IMR-90 (cell line): ENCODE results near the gene GNAS. TPM values are rescaled to one million over a fixed set of nuclear protein-coding genes. Genes with fewer than 3 reads are reported as not detected.

Experiments
- ATAC-seq: fragments of 200-7000 bp; cut with Tn5 transposase; 2 replicates; pipeline ENCODE4 v1.9.1; 2020; ENCODE audit warnings: low read depth, mild to moderate bottlenecking, moderate library complexity
- BruUV-seq: library from RNA; stranded (reverse); fragments of 400-500 nt; replicated peaks from 2 replicates; lab custom pipeline; 2021; lab: Mats Ljungman, UMichigan
- CTCF ChIA-PET: fragments of 300-600 bp; formaldehyde crosslinking; extraction: SDS; loops from one replicate; lab custom pipeline; 2021; ENCODE audit warnings: antibody characterized with exemption; lab: Yijun Ruan, JAX
- POLR2A ChIA-PET: fragments of 300-600 bp; sonication (Branson Sonifier 250); formaldehyde crosslinking; loops from one replicate; lab custom pipeline; 2022; ENCODE audit warnings: antibody characterized with exemption; ENCODE audit not compliant: unreplicated experiment; lab: Charles Lee
- DNase-seq: peaks from one replicate; pipeline ENCODE4 v3.0.0; 2013
- H2AFZ ChIP-seq: replicated peaks from 2 replicates; pipeline ENCODE3; 2013; ENCODE audit warnings: low read length, mild to moderate bottlenecking; ENCODE audit not compliant: poor library complexity
- H2AK5ac ChIP-seq: 2 replicates; pipeline ENCODE4 v1.6.1; 2013; ENCODE audit warnings: low read depth, low read length, inconsistent platforms
- H2AK9ac ChIP-seq: replicated peaks from 2 replicates; pipeline ENCODE3; 2013; ENCODE audit warnings: mild to moderate bottlenecking, low read depth, low read length, moderate library complexity; ENCODE audit not compliant: poor library complexity
- H2BK120ac ChIP-seq: 2 replicates; pipeline ENCODE4 v1.6.1; 2013; ENCODE audit warnings: low read depth, low read length, inconsistent platforms
- H2BK15ac ChIP-seq: 3 replicates; pipeline ENCODE4 v1.6.1; 2013; ENCODE audit warnings: low read depth, low read length, inconsistent platforms
- H2BK20ac ChIP-seq: 2 replicates; pipeline ENCODE4 v1.6.1; 2013; ENCODE audit warnings: low read depth, mild to moderate bottlenecking, inconsistent platforms, low read length, moderate library complexity
- H2BK5ac ChIP-seq: 2 replicates; pipeline ENCODE4 v1.6.1; 2013; ENCODE audit warnings: mild to moderate bottlenecking, low read depth, low read length, inconsistent platforms; ENCODE audit not compliant: poor library complexity, severe bottlenecking
- H3K14ac ChIP-seq: replicated peaks from 2 replicates; pipeline ENCODE4 v1.6.1; 2013; ENCODE audit warnings: low read depth, low read length, inconsistent platforms
- H3K18ac ChIP-seq: 2 replicates; pipeline ENCODE4 v1.6.1; 2013; ENCODE audit warnings: low read depth, low read length, control low read depth
- H3K23ac ChIP-seq: 2 replicates; pipeline ENCODE4 v1.6.1; 2013; ENCODE audit warnings: low read depth, low read length, inconsistent platforms
- H3K27ac ChIP-seq: 2 replicates; pipeline ENCODE4 v1.5.1; 2013; ENCODE audit warnings: mild to moderate bottlenecking, control low read depth, low read length; ENCODE audit not compliant: insufficient read depth
- H3K27me3 ChIP-seq: 2 replicates; pipeline ENCODE4 v1.6.1; 2013; ENCODE audit warnings: low read length; ENCODE audit not compliant: control insufficient read depth, insufficient read depth
- H3K36me3 ChIP-seq: 2 replicates; pipeline ENCODE4 v1.6.1; 2013; ENCODE audit warnings: low read length, mixed read lengths; ENCODE audit not compliant: control insufficient read depth, insufficient read depth
- H3K4ac ChIP-seq: 2 replicates; pipeline ENCODE4 v1.6.1; 2013; ENCODE audit warnings: low read depth, low read length, inconsistent platforms
- H3K4me1 ChIP-seq: 2 replicates; pipeline ENCODE4 v1.6.1; 2013; ENCODE audit warnings: low read length, mixed read lengths; ENCODE audit not compliant: control insufficient read depth, insufficient read depth
- H3K4me2 ChIP-seq: 2 replicates; pipeline ENCODE4 v1.6.1; 2013; ENCODE audit warnings: low read depth, mild to moderate bottlenecking, control low read depth, low read length, moderate library complexity
- H3K4me3 ChIP-seq: 2 replicates; pipeline ENCODE4 v1.5.1; 2013; ENCODE audit warnings: low read depth, mild to moderate bottlenecking, control low read depth, low read length, moderate library complexity; ENCODE audit not compliant: insufficient read depth
- H3K56ac ChIP-seq: 2 replicates; pipeline ENCODE4 v1.6.1; 2013; ENCODE audit warnings: low read length, inconsistent platforms; ENCODE audit not compliant: insufficient read depth; ENCODE audit errors: extremely low read depth
- H3K79me1 ChIP-seq, 2 experiments: 2 replicates each; pipeline ENCODE4 v1.6.1; 2013; ENCODE audit warnings: low read length in 2 of 2, inconsistent platforms in 1 of 2, low read depth in 1 of 2
- H3K9ac ChIP-seq: 2 replicates; pipeline ENCODE4 v1.6.1; 2013; ENCODE audit warnings: low read depth, low read length, control low read depth
- H3K9me1 ChIP-seq: 2 replicates; pipeline ENCODE4 v1.6.1; 2013; ENCODE audit warnings: low read length, inconsistent platforms; ENCODE audit not compliant: insufficient read depth
- H3K9me3 ChIP-seq: 2 replicates; pipeline ENCODE4 v1.6.1; 2013; ENCODE audit warnings: low read length; ENCODE audit not compliant: control insufficient read depth, insufficient read depth
- H4K20me1 ChIP-seq: 2 replicates; pipeline ENCODE4 v1.6.1; 2013; ENCODE audit warnings: low read length, inconsistent platforms; ENCODE audit not compliant: insufficient read depth
- H4K5ac ChIP-seq: 2 replicates; pipeline ENCODE4 v1.6.1; 2013; ENCODE audit warnings: mild to moderate bottlenecking, low read depth, low read length, control low read depth
- H4K8ac ChIP-seq, 2 experiments: 2 replicates each; pipeline ENCODE4 v1.6.1; 2013; ENCODE audit warnings: low read depth in 2 of 2, low read length in 2 of 2, control low read depth in 1 of 2, inconsistent platforms in 1 of 2
- H4K91ac ChIP-seq: 2 replicates; pipeline ENCODE4 v1.6.1; 2013; ENCODE audit warnings: low read depth, low read length, inconsistent platforms; ENCODE audit not compliant: insufficient read depth
- CHD1 ChIP-seq: IDR thresholded peaks from 2 replicates; pipeline ENCODE4 v1.6.1; 2012; ENCODE audit warnings: low read depth, low read length, improper control_type of control experiment
- FOS ChIP-seq: fragments of 150-350 bp; IDR thresholded peaks from 2 replicates; pipeline ENCODE4 v1.6.1; 2016; ENCODE audit warnings: low read depth, low read length
- MAZ ChIP-seq: IDR thresholded peaks from 2 replicates; pipeline ENCODE4 v1.6.1; 2012; ENCODE audit warnings: low read depth, mild to moderate bottlenecking, low read length, improper control_type of control experiment, moderate library complexity, borderline replicate concordance
- POLR2A ChIP-seq: IDR thresholded peaks from 2 replicates; pipeline ENCODE4 v1.6.1; 2012; ENCODE audit warnings: mild to moderate bottlenecking, low read depth, low read length
- RAD21 ChIP-seq: IDR thresholded peaks from 2 replicates; pipeline ENCODE4 v1.6.1; 2012; ENCODE audit warnings: low read length, improper control_type of control experiment
- RFX5 ChIP-seq: IDR thresholded peaks from 2 replicates; pipeline ENCODE4 v1.8.0; 2012; ENCODE audit warnings: low read depth, mild to moderate bottlenecking, low read length, moderate library complexity
- SMC3 ChIP-seq: fragments of 150-350 bp; IDR thresholded peaks from 2 replicates; pipeline ENCODE4 v1.6.1; 2016; ENCODE audit warnings: low read depth, mild to moderate bottlenecking, antibody characterized with exemption, low read length, moderate library complexity
- USF2 ChIP-seq: fragments of 150-350 bp; IDR thresholded peaks from 2 replicates; pipeline ENCODE4 v1.6.1; 2017; ENCODE audit warnings: mild to moderate bottlenecking, antibody characterized with exemption, low read length, low read depth
- whole genome bisulfite sequencing, 2 experiments: methylation state at CpG; one replicate each; pipeline versions ENCODE4 v1.1.5 to v1.1.7; 2013; ENCODE audit warnings: missing lambda C conversion rate in 2 of 2; ENCODE audit not compliant: insufficient read length in 1 of 2; ENCODE audit errors: extremely low coverage in 2 of 2; 5-methylcytosine and 5-hydroxymethylcytosine counted together
- dilution Hi-C: fragments of 300-500 bp; cut with HindIII; formaldehyde crosslinking; loops from one replicate; pipeline ENCODE4 v1.14.3; 2018; ENCODE audit warnings: low sequenced_read_pairs; ENCODE audit not compliant: unreplicated experiment
- in situ Hi-C: fragments of 300-500 bp; cut with MboI; formaldehyde crosslinking; loops from 3 replicates; pipeline ENCODE4 v1.14.3; 2019; ENCODE audit warnings: low sequenced_read_pairs, inconsistent platforms, mixed read lengths
- intact Hi-C: fragments of 100-400 bp; cut with micrococcal nuclease; formaldehyde crosslinking; loops from 2 replicates; pipeline ENCODE4 v1.10.0; 2022
- polyA plus RNA-seq, 3 experiments: library from polyadenylated mRNA; depleted of rRNA; stranded (reverse); fragments of >200 nt; gene quantifications; 2 replicates each; pipeline ENCODE4 v1.2.3, GENCODE V29; 2012; ENCODE audit warnings: low replicate concordance in 1 of 3
- total RNA-seq: library from RNA; depleted of rRNA; stranded (reverse); fragments of >200 nt; gene quantifications from 2 replicates; pipeline ENCODE4 v1.2.3, GENCODE V29; 2012
- TF ChIP-seq, protein P1 (sequence below): fragments of 150-350 bp; IDR thresholded peaks from 2 replicates; pipeline ENCODE4 v1.6.1; 2016; ENCODE audit warnings: low read depth, mild to moderate bottlenecking, low read length, moderate library complexity, borderline replicate concordance

Gene GNAS
- total and polyA plus RNA-seq, 2 of the 4 experiments (the other 2 are of a cell fraction), result 397 to 1,356 TPM

GRCh38 chr20:58877050-58877975, 24.8 kb downstream of the GNAS start (continued):
- no peak for TF ChIP-seq CHD1

DNA sequence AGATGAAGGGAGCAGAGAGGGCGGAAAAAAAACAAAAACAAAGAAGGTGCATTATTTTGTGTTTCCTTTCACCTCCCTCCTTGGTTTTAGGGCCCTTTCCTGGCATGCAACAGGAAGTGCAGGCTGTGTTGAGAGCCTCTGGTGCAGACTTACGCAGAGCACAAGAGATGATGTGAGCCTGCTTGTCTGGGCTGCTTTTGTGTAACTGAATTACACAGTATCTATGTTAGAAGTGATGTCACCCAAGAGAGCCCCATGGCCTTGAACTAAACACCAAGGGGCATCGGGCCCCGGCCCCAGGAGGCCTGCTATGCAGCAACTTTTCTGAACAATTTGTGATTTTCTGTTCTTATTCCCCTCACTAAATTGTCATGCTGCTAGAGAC, 25.5 kb downstream of the GNAS start:
- no peak overlapping the region for H3K4me2 ChIP-seq
- no peak for ATAC-seq
- TF ChIP-seq RAD21 (no peak), USF2 (no peak), CHD1 (no peak), SMC3 (no peak), MAZ (no peak), RFX5 (no peak), POLR2A (no peak), FOS (no peak)
- TF ChIP-seq, protein P1, sequence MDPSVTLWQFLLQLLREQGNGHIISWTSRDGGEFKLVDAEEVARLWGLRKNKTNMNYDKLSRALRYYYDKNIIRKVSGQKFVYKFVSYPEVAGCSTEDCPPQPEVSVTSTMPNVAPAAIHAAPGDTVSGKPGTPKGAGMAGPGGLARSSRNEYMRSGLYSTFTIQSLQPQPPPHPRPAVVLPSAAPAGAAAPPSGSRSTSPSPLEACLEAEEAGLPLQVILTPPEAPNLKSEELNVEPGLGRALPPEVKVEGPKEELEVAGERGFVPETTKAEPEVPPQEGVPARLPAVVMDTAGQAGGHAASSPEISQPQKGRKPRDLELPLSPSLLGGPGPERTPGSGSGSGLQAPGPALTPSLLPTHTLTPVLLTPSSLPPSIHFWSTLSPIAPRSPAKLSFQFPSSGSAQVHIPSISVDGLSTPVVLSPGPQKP, result no peak
- H3K23ac ChIP-seq, result no peak overlapping the region
- no peak overlapping the region for H3K18ac ChIP-seq
- in situ Hi-C loops, result no loop called here
- no peak overlapping the region for H2AK5ac ChIP-seq
- intact Hi-C loops, result no loop called here
- H4K20me1 ChIP-seq, result no peaks in the 10 kb centered on the region
- H2BK15ac ChIP-seq, result no peak overlapping the region
- peaks cover 11% of the 10 kb centered on the region for H3K27me3 ChIP-seq
- BruUV-seq, result no TSS peak
- no peak overlapping the region for H4K8ac ChIP-seq
- no CpG with 5 or more reads among the region's 4 CpGs for WGBS, 2 experiments
- H3K9me1 ChIP-seq, result peaks cover 3% of the 10 kb centered on the region; the same call in 1 of the 2 replicates
- H2BK120ac ChIP-seq, result no peak overlapping the region
- H3K27ac ChIP-seq, result no peak overlapping the region
- POLR2A ChIA-PET, result no interaction called here
- no peaks in the 10 kb centered on the region for H3K79me1 ChIP-seq
- no peak overlapping the region for H3K4ac ChIP-seq
- no peaks in the 10 kb centered on the region for H3K9me3 ChIP-seq
- CTCF ChIA-PET, result no interaction called here
- H3K9ac ChIP-seq, result no peak overlapping the region
- dilution Hi-C loops, result no loop called here
- H3K4me1 ChIP-seq, result peaks cover 2% of the 10 kb centered on the region; the same call in 1 of the 2 replicates
- no peaks in the 10 kb centered on the region for H3K36me3 ChIP-seq
- no peak overlapping the region for H4K91ac ChIP-seq
- H2AFZ ChIP-seq, result no peak overlapping the region
- no peak overlapping the region for H3K4me3 ChIP-seq
- no peak overlapping the region for H3K56ac ChIP-seq
- no peak overlapping the region for H4K5ac ChIP-seq
- H2BK5ac ChIP-seq, result no peak overlapping the region
- H2BK20ac ChIP-seq, result no peak overlapping the region
- H3K14ac ChIP-seq, result no peak overlapping the region
- H2AK9ac ChIP-seq, result no peak overlapping the region
- DNase-seq, result no peak
